Esophagus muscularis mucosa (tissue), 3 donors: ENCODE data around the gene PLEKHA7.

Experiments
- CTCF ChIP-seq, 3 experiments: fragments of 200-600 bp in 2 of 3; fragments of 450-650 bp in 1 of 3; sonication (generic) in 2 of 3; IDR thresholded peaks; one replicate each; pipeline ENCODE4 v1.5.1; 2017 to 2019; ENCODE audit warnings: antibody characterized with exemption in 3 of 3, mild to moderate bottlenecking in 2 of 3, moderate library complexity in 1 of 3
- POLR2A ChIP-seq: fragments of 450-650 bp; IDR thresholded peaks from one replicate; pipeline ENCODE4 v1.6.1; 2017; ENCODE audit warnings: antibody characterized with exemption, moderate library complexity, mild to moderate bottlenecking, low read depth
- POLR2AphosphoS5 ChIP-seq, 2 donors: sonication (generic); formaldehyde crosslinking; IDR thresholded peaks; one replicate each; pipeline ENCODE4 v1.6.1; 2017; ENCODE audit warnings: antibody characterized with exemption in 2 of 2

DNA sequence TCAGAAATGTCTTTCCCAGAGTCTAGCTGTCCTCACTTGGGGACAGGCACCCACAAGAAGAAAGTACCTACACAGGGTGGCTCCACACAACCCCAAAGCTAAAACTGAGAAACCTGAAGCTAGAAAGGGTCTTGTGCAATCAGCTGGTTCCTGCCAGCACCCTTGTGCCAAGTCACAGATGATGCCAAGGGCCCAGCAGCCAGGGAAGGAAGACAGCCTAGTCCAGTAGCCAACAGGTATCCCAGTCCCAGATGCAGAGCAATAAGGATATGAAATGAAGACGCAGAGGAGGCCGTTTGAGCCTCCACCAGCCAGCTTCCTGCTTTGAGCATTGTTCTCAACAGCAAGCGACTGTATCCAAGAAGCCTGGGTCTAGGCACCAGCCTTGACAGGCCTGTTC, 6.1 kb downstream of the PLEKHA7 start:
- TF ChIP-seq CTCF (IDR thresholded peaks at IDR 0.05) (no peak), POLR2AphosphoS5 (IDR thresholded peaks at IDR 0.05) (no peak), POLR2A (no peak)
